Glomerular visceral epithelial cell (primary cell): Measurements from ENCODE around the gene MYH9.
"Not testable (repeated sequence)": the region's sequence is repeated elsewhere in the genome, so short reads cannot be mapped to it uniquely, and the experiment has no call there.

Experiments used
- DNase-seq: peaks from one replicate; pipeline ENCODE4 v3.0.0-alpha.2; 2016; ENCODE audit errors: extremely low spot score

MYH9 gene

DNA sequence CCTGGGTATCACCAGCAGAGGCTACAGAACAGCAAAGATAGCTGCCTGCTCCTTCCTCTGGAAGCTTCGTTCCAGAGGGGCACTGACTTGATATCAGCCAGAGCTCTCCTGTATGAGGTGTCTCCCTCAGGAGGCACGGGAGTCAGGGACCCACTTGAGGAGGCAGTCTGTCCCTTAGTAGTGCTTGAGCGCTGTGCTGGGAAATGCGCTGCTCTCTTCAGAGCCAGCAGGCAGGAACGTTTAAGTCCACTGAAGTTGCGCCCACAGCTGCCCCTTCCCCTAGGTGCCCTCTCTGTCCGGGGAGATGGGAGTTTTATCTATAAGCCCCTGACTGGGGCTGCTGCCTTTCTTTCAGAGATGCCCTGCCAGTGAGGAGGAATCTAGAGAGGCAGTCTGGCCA is 116.5 kb downstream of the MYH9 start:
- not testable (repeated sequence) for DNase-seq

DNA sequence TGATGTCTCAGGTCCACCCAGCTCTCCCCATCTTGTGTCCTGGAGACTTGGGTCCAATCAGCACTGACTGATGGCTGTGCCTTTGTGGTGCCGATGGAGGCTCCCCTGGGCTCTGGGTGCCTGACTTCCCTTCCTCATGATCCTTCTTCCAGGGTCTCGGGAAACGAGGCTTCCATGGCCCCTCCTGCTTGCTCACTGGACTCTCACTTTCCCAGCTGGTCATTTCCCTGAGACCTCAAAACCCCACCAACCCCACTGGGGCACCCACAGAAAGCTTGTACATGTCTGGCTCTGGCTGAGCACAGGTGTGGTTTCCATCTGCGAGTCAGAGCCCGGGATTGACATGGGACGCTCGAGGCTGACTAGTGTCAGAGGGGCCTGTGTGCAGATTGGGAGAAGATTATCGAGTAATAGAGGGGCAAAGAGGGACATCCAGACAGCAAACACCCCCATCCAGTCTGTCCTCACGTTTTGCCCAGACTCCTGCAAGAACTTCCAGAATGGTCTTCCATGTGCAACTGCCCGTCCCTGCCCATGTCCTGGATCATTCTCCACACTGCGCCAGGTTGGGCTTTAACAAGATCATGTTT is 119.8 kb downstream of the MYH9 start:
- DNase-seq: no peak

DNA sequence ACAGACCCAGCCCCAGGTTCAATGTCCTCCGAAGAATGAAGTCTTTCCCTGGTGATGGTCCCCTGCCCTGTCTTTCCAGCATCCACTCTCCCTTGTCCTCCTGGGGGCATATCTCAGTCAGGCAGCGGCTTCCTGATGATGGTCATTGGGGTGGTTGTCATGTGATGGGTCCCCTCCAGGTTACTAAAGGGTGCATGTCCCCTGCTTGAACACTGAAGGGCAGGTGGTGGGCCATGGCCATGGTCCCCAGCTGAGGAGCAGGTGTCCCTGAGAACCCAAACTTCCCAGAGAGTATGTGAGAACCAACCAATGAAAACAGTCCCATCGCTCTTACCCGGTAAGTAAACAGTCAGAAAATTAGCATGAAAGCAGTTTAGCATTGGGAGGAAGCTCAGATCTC is 120.7 kb downstream of the MYH9 start:
- no peak for DNase-seq

DNA sequence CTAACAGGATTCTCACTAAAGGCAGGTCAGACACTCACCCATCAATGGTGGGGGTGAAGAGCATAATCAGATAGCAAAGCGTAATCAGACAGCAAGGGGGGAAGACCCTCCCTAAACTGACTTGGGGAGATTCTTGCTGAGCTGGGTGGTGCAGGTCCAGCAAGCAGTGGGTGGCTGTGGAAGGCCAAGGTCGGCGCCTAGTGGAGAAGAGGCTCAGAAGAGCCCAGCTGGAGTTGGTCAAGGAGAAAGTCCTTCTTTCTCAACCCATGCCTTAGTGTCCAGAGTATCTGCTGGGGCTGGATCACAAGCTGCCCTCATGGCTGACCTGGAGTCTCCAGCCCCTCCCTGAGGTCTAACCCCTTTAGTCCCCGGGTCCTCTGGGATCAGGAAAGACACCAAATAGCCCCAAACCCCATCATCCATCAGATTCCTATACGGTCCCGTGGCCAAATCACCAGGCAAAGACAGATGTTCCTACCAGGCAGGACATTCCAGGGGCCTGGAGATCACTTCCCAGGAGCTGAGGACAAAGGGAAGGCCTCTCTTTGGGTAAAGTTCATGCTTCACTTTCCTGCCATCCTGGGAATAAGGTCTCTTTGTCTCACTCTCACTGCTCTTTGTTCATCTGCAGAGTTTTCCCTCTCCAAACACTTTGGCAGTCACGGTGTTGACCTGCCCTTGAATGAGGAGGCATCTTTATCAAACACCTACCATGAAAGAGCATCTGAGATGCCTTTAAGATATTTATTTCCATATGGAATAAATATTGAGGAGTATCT is 123.7 kb downstream of the MYH9 start:
- not testable (repeated sequence) for DNase-seq

DNA sequence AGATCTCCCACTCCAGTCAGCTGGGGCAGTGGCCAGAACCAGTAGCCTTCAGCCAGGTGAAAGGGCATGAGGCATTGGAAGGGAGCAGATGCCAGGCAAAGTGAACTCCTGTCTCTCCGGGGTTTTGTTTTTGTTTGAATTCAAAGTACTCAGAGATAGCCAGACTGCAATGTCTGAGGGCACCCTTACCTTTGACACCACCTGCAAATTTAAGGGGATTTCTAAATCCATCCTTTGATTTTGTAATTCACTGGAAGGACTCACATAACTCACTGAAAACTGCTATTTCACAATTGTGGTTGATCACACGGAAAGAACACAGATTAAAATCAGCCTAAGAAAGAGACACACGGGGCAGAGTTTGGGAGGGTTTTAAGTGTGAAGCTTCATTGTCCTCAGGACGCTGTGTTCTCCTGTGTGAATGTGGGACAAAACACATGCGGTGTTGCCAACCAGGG is 124.5 kb downstream of the MYH9 start:
- DNase-seq: not testable (repeated sequence)

DNA sequence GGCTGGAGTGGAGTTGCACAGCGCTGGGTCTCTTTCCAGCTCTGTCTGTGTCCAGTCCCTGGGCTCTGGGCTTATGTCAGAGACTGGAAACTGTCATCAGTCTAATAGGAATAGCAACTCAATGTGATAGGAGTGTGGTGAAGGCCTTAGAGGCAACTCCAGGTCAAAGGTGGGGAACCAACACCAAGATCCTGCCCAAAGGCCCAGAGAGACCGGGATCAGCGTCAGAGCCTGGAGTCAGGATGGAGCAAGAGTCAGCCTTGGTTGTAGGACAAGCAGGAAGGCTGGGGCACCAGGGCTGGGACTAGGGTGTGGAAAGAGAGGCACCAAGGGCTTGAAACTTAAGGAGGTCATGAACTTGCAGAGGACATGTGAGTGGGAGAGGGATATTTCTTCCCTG is 125.5 kb downstream of the MYH9 start:
- DNase-seq: not testable (repeated sequence)

DNA sequence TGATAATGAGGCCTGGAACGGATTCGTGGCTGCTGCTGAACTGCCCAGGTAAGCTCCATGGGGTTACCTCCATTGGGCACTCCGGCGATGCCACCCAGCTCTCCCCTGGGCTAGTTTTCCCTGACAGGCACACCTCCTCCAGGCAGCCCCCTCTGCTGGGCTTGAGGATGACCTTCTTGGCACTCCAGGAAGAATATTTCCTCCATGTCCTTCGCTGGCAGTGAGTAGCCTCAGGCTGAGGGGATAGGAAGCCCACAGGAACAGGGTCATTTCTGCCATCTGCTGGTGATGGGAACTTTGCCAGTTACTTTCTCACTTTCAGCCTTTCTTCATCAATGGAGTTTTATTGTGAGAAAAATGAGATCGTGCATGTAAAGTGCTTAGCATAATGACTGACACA is 126.1 kb downstream of the MYH9 start:
- not testable (repeated sequence) for DNase-seq

DNA sequence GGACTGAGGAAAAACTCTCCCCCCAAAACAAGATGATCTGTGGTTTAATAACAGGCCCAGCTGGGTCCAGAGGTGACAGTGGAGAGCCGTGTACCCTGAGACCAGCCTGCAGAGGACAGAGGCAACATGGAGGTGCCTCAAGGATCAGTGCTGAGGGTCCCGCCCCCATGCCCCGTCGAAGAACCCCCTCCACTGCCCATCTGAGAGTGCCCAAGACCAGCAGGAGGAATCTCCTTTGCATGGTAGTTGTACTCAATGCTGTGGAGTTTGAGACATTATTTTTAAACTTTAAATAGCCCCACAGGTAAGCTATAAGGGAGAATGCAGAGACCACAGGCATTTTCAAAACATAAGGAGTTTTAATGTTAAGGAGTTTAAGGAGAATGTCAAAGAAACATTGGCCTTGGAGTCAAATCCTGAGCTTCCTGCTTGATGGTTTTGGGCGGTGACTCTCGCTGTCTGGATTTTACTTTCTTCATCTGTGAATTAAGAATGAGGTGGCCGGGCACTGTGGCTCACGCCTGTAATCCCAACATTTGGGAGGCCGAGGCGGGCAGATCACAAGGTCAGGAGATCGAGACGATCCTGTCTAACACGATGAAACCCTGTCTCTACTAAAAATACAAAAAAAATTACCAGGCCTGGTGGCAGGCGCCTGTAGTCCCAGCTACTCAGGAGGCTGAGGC is 128.0 kb downstream of the MYH9 start:
- DNase-seq: no peak

DNA sequence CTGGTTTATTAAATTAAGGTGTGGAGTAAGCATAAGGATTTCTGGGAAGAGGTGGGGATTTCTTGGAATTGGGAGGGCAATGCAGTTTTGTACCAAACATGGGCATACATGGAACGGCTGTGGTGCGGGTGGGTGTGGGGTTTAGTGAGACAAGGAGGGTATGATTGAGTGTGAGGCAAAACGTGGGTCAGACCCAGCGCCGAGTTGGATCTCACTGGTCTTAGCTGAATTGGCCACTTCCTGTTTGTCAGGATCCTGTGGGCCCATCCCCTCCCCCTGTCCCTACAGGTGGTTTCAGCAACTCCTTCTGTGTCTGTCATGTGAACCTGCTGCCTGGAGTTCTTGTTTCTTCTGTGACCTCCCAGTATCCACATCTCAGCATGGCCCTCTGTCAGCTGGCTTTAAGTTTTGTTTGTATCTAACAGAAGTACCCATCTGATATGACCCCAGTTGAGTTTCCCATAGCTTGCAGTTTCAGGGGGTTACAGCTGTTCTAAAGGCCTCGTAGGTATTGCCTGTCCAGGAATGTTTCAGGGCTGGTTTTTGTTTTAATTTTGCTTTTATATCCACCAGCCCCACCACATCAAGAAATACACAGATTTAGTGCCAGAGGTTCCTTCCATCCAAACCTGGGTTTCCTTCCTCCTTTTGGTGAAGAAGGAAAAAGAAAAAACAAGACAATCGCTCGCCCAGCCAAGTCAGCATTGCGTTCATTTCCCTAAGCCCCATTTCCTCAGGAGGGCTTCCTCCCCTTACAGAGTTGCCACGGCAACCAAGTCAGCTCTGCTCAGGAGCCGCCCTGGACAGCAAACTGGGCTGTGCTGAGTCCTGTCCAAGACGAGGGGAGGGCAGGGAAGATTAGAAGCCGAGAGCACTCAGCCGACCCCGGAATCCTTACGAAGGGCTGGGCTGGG is 128.8 kb downstream of the MYH9 start:
- no peak for DNase-seq

DNA sequence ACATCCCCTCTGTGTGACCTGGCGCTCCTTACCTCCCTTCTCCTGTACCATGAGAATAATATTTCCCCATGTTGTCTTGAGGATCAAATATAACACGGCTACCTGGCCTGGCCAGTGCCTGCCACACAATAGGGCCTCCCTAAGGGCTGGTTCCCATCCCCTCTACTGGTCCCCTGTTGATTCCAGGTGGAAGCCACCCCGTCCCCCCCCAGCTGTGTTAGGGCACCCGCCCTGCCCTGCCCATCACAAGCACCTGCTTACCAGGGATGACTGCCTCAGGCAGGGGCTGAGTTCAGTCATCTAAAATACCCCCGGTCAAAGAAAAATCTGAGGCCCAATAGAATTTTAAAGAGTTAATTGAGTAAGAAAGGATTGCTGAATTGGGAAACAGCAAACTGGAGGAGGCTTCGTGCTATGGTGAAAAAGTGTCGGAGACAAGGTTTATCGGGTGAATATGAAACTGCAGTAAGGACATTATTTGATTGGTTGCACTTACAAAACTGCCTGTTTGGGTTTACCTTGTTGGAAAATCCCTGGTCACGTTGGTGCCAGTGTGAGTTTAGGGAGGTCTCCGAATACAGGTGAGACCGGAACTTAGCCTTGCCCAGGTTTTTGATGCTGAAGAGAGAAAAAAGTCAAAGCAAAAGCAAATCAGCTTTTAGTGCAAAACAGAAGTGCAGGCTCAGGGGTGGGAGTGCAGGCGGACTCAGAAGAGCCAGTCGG is 129.7 kb downstream of the MYH9 start:
- no peak for DNase-seq

DNA sequence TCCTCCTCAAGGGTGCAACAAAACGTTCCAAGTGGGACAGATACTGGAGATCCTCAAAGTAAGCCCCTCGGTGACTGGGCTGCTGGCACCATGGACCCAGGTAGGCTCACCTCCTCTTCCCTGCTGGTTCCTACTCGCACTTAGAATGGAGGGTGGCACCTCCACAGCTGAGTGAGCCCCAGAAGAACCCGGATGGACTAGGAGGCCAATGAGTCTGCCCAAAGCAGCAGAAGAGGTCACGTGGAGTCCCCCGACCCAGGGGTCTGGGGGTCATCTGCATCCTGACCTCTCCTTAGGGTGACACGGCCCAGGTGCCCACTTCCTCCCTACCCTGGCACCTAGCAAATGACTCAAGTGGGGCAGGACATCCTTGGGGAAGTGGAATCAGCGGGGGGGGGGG is 130.5 kb downstream of the MYH9 start:
- DNase-seq: no peak

DNA sequence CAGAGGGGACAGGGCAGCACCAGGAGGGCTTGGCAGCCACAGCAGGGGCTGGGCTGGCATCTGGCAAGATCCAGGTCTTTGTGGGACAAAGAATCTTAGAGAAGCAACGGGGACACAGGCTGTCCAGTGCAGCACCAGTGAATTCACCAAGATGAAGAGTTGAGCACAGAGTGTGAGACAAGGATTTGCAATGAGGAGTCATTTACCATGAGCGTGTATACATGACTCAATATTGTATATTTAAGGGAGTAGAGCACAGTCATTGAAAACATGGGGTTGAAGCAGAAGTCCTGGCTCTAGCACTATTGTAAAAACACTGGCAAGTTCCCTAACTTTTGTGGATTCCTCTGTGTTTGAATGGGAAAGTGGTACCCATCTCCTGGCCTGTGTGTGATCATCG is 131.3 kb downstream of the MYH9 start:
- DNase-seq: no peak

DNA sequence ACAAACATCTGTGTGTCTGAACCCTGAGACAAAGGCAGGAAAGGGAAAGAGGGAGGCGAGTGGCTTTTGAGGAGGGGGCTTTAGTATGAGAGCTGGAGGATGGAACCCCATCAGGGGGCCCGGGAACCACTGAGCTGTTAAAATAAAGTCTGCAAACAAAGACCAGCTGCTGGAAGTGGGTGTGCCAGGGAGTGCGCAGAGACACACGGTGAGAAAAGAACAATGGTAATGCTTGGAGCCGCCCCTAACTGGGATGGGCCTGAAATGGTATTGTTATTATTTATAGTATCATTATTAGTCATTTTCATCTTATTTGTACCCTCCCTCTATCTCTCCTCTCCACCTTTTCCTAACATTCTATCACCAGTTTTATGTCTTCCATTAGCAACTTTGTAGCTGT is 132.2 kb downstream of the MYH9 start:
- DNase-seq: not testable (repeated sequence)

DNA sequence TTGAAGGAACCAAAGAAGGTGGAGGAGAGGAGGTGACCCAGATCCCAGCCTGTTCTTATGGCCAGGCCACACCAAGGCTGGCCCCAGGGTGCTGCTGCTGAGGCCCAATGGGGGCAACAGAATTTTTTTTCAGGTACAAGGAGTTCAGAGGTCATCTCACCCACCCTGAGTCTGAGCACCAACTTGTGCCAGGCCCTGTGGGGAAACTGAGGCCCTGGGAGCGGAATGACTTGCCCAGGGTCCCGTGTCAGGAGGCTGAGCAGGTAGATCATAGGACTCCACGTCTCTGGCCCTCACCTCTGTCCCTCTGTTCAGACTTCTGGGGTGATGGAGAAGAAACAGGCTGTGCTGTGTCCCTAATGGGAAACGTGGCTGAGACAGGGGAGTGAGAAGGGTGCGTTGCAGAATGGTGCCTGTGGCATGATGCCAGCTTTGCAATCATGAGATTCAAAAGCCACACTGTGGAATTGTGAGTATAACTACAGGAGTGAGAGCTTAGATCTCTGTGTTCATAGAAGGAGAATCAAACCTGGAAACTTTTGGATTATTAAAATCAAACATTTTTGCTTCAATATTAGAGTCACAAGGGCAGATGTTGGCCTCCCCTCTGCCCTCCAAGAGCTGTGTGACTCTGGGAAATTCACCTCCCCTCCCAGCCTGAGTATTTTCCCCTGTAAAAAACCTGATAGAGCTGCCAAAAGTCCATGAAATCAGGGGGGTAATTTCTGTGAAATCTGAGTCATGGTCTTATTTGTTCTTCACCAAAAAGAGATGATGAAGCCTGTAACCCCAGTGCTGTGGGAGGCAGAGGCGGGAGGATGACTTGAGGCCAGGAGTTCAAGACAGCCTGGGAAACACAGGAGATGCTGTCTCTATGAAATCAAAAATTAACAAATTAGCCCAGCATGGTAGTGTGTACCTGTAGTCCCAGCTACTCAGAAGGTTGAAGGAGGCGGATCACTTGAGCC is 134.0 kb downstream of the MYH9 start:
- DNase-seq: no peak

DNA sequence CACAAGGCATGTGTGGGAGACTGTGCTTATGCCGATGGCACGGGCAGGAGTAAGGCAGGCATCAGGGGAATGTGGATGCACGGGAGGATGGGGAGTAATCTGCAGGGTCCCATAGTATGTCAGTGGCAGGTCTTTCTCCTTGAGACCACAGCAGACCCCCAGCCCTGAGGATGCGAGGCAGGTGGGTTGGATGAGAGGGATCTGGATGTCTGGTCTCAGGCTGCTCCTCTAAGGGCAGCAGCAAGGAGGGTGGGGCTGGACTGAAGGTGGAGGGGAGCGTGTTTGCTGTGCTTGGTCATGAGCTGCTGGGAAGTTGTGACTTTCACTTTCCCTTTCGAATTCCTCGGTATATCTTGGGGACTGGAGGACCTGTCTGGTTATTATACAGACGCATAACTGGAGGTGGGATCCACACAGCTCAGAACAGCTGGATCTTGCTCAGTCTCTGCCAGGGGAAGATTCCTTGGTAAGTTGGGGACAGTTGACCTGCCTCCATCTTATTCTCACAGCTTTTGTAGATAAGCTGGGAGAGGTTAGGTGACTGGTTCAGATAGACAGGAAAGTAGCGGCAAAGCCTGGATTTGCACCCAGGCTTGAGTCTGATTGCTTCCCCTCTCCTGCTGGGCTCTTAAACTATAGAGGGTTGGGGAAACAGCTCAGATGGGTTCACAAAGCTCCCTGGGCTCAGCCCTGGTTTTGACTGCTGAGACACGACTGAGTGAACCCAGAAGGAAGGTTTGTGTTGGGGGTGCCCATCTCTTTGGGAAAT is 134.8 kb downstream of the MYH9 start, which contains the start of gene APOL1:
Gene APOL1, plus strand, starts transcription at position 380 of the 769 bp plus-strand sequence. CDS start 1,823 bp downstream, outside the sequence.
- DNase-seq: peak; percentile 61

DNA sequence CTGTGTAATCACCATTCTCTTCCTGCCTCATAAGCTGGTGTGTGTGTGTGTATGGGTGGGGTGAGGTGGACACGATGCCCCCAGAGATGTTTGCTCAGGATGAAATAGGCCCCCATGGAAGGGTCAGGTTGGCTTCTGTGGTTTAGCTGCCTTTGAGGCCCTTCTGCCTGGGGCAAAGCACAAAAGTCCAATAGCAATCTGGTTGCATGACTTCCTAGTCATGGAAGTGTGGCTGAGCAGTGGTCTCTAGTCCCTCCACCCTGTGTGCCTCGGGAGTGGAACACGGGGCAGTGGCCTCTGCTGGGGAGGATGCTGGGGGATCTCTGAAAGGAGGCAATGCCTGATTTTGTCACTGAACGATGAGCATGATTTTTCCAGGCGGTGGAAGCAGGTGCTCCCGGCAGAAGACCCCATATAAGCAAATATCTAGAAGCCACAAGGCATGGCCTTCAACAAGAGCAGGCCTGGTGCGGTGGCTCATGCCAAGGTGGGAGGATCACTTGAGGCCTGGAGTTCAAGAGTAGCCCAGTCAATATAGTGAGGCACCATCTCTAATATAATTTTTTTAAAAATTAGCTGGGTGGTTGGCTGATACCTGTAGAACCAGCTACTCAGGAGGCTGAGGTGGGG is 135.7 kb downstream of the MYH9 start:
- DNase-seq: not testable (repeated sequence)

DNA sequence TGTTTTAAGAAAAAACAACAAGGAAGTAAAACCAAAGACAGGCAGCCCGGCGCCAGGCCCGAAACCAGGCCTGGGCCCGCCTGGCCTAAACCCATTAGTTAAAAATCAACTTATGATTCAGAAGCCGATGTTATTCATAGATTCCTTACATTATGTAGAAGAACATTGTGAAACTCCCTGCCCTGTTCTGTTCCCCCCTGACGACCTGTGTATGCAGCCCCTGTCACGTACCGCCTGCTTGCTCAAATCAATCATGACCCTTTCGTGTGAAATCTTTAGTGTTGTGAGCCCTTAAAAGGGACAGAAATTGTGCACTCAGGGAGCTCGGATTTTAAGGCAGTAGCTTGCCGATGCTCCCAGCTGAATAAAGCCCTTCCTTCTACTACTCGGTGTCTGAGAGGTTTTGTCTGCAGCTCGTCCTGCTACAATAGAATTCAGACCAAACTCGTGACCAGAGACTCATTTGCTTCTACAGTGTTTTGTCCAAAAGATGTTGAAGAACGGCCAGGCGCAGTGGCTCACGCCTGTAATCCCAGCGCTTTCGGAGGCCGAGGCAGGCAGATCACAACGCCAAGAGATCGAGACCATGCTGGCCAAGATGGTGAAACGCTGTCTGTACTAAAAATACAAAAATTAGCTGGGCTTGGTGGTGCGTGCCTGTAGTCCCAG is 137.3 kb downstream of the MYH9 start:
- peak; percentile 69 for DNase-seq

DNA sequence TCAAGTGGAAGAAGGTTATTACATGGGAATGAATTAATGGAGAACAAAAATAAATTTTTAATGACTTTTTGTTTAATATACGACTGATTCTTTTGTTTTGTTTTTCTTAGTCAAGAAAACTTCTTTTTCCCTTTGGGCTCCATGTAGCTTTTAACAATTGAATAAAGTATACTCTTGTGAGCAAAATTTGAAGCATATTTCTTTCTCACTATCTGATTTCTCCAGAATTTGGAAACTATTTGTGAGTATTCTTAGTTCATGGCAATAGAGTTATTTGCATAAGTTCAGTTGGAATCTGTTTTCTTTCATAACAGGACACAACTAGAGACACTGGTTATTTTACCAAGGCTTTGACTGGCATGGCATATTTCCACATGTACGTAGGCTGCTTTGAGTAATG is 138.6 kb downstream of the MYH9 start:
- no peak for DNase-seq
